ENCODE data around the gene ENDOV.

ENDOV gene

GRCh38 chr17:80414803-80415625, at the start of gene ENDOV:
Gene ENDOV, plus strand, starts transcription at chr17:80415167. Its CDS starts 28 bp downstream, at chr17:80415195.
- DNase-seq (ENCODE audit: low read depth, low spot score): peak; percentile 63
- Histone ChIP-seq H3K27ac (ENCODE audit: low read length) (no peak within 1 kb of the TSS), H3K4me3 (ENCODE audit: low read length) (peak within 1 kb of the TSS; percentile 92), H3K4me1 (ENCODE audit: control insufficient read depth, insufficient read depth, low read length) (no peaks in the 10 kb centered on the region), H3K27me3 (ENCODE audit: control insufficient read depth, insufficient read depth, low read length) (peaks cover 2% of the 10 kb centered on the region; the same call in 1 of the 2 replicates), H3K36me3 (ENCODE audit: control insufficient read depth, insufficient read depth, low read length) (no peaks in the 10 kb centered on the region; the same call in 1 of the 2 replicates), H3K9me3 (ENCODE audit: control insufficient read depth, insufficient read depth, low read length) (no peaks in the 10 kb centered on the region)
- WGBS (ENCODE audit: insufficient coverage, insufficient read length): no CpG with 5 or more reads among the region's 97 CpGs

GRCh38 chr17:80365983-80366382, 49.0 kb upstream of the ENDOV start:
- no peak overlapping the region for H3K27ac ChIP-seq (ENCODE audit: low read length)
- no CpG with 5 or more reads among the region's 11 CpGs for WGBS (ENCODE audit: insufficient coverage, insufficient read length)
- no peaks in the 10 kb centered on the region for H3K9me3 ChIP-seq (ENCODE audit: control insufficient read depth, insufficient read depth, low read length)
- H3K4me3 ChIP-seq (ENCODE audit: low read length): no peak overlapping the region
- peaks cover 25% of the 10 kb centered on the region; the same call in 1 of the 2 replicates for H3K36me3 ChIP-seq (ENCODE audit: control insufficient read depth, insufficient read depth, low read length)
- DNase-seq (ENCODE audit: low read depth, low spot score): no peak
- no peaks in the 10 kb centered on the region for H3K4me1 ChIP-seq (ENCODE audit: control insufficient read depth, insufficient read depth, low read length)
- H3K27me3 ChIP-seq (ENCODE audit: control insufficient read depth, insufficient read depth, low read length): no peaks in the 10 kb centered on the region

- Histone ChIP-seq H3K27ac (ENCODE audit: low read length) (no peak overlapping the region), H3K27me3 (ENCODE audit: control insufficient read depth, insufficient read depth, low read length) (no peaks in the 10 kb centered on the region), H3K9me3 (ENCODE audit: control insufficient read depth, insufficient read depth, low read length) (no peaks in the 10 kb centered on the region), H3K4me1 (ENCODE audit: control insufficient read depth, insufficient read depth, low read length) (no peaks in the 10 kb centered on the region), H3K4me3 (ENCODE audit: low read length) (no peak overlapping the region), H3K36me3 (ENCODE audit: control insufficient read depth, insufficient read depth, low read length) (peaks cover 24% of the 10 kb centered on the region)
- no CpG with 5 or more reads among the region's 17 CpGs for WGBS (ENCODE audit: insufficient coverage, insufficient read length)
- DNase-seq (ENCODE audit: low read depth, low spot score): no peak
Measured at GRCh38 chr17:80367503-80367902, 47.5 kb upstream of the ENDOV start.

- Histone ChIP-seq H3K36me3 (ENCODE audit: control insufficient read depth, insufficient read depth, low read length) (peaks cover 28% of the 10 kb centered on the region), H3K27me3 (ENCODE audit: control insufficient read depth, insufficient read depth, low read length) (no peaks in the 10 kb centered on the region), H3K9me3 (ENCODE audit: control insufficient read depth, insufficient read depth, low read length) (no peaks in the 10 kb centered on the region), H3K27ac (ENCODE audit: low read length) (no peak overlapping the region), H3K4me1 (ENCODE audit: control insufficient read depth, insufficient read depth, low read length) (no peaks in the 10 kb centered on the region), H3K4me3 (ENCODE audit: low read length) (no peak overlapping the region)
- no peak for DNase-seq (ENCODE audit: low read depth, low spot score)
- WGBS (ENCODE audit: insufficient coverage, insufficient read length): no CpG with 5 or more reads among the region's 5 CpGs
Measured at GRCh38 chr17:80371196-80371595, 43.8 kb upstream of the ENDOV start.

- Histone ChIP-seq H3K4me1 (ENCODE audit: control insufficient read depth, insufficient read depth, low read length) (no peaks in the 10 kb centered on the region), H3K27ac (ENCODE audit: low read length) (no peak overlapping the region), H3K4me3 (ENCODE audit: low read length) (no peak overlapping the region), H3K36me3 (ENCODE audit: control insufficient read depth, insufficient read depth, low read length) (peaks cover 35% of the 10 kb centered on the region), H3K27me3 (ENCODE audit: control insufficient read depth, insufficient read depth, low read length) (no peaks in the 10 kb centered on the region), H3K9me3 (ENCODE audit: control insufficient read depth, insufficient read depth, low read length) (no peaks in the 10 kb centered on the region)
- no CpG with 5 or more reads among the region's 11 CpGs for WGBS (ENCODE audit: insufficient coverage, insufficient read length)
- no peak for DNase-seq (ENCODE audit: low read depth, low spot score)
Measured at GRCh38 chr17:80372456-80372855, 42.5 kb upstream of the ENDOV start.

- H3K36me3 ChIP-seq (ENCODE audit: control insufficient read depth, insufficient read depth, low read length): peaks cover 37% of the 10 kb centered on the region
- no CpG with 5 or more reads among the region's 18 CpGs for WGBS (ENCODE audit: insufficient coverage, insufficient read length)
Measured at GRCh38 chr17:80372922-80373570, 41.9 kb upstream of the ENDOV start.

GRCh38 chr17:80374039-80374731, 40.8 kb upstream of the ENDOV start:
- no CpG with 5 or more reads among the region's 22 CpGs for WGBS (ENCODE audit: insufficient coverage, insufficient read length)
- Histone ChIP-seq H3K27me3 (ENCODE audit: control insufficient read depth, insufficient read depth, low read length) (no peaks in the 10 kb centered on the region), H3K36me3 (ENCODE audit: control insufficient read depth, insufficient read depth, low read length) (peaks cover 40% of the 10 kb centered on the region), H3K9me3 (ENCODE audit: control insufficient read depth, insufficient read depth, low read length) (no peaks in the 10 kb centered on the region), H3K4me3 (ENCODE audit: low read length) (no peak overlapping the region), H3K27ac (ENCODE audit: low read length) (no peak overlapping the region), H3K4me1 (ENCODE audit: control insufficient read depth, insufficient read depth, low read length) (no peaks in the 10 kb centered on the region)
- DNase-seq (ENCODE audit: low read depth, low spot score): no peak

More at GRCh38 chr17:80372922-80373570, 41.9 kb upstream of the ENDOV start:
- Histone ChIP-seq H3K4me3 (ENCODE audit: low read length) (no peak overlapping the region), H3K27ac (ENCODE audit: low read length) (no peak overlapping the region), H3K4me1 (ENCODE audit: control insufficient read depth, insufficient read depth, low read length) (no peaks in the 10 kb centered on the region), H3K9me3 (ENCODE audit: control insufficient read depth, insufficient read depth, low read length) (no peaks in the 10 kb centered on the region), H3K27me3 (ENCODE audit: control insufficient read depth, insufficient read depth, low read length) (no peaks in the 10 kb centered on the region)
- no peak for DNase-seq (ENCODE audit: low read depth, low spot score)

- no peaks in the 10 kb centered on the region for H3K27me3 ChIP-seq (ENCODE audit: control insufficient read depth, insufficient read depth, low read length)
- no peaks in the 10 kb centered on the region for H3K9me3 ChIP-seq (ENCODE audit: control insufficient read depth, insufficient read depth, low read length)
- no peak overlapping the region for H3K27ac ChIP-seq (ENCODE audit: low read length)
- no peaks in the 10 kb centered on the region for H3K4me1 ChIP-seq (ENCODE audit: control insufficient read depth, insufficient read depth, low read length)
- H3K36me3 ChIP-seq (ENCODE audit: control insufficient read depth, insufficient read depth, low read length): peaks cover 43% of the 10 kb centered on the region
- WGBS (ENCODE audit: insufficient coverage, insufficient read length): no CpG with 5 or more reads among the region's 14 CpGs
- DNase-seq (ENCODE audit: low read depth, low spot score): no peak
- H3K4me3 ChIP-seq (ENCODE audit: low read length): no peak overlapping the region
Measured at GRCh38 chr17:80374732-80375585, 40.0 kb upstream of the ENDOV start.

GRCh38 chr17:80376531-80376930, 38.4 kb upstream of the ENDOV start:
- Histone ChIP-seq H3K27ac (ENCODE audit: low read length) (no peak overlapping the region), H3K4me3 (ENCODE audit: low read length) (no peak overlapping the region), H3K36me3 (ENCODE audit: control insufficient read depth, insufficient read depth, low read length) (peaks cover 47% of the 10 kb centered on the region), H3K9me3 (ENCODE audit: control insufficient read depth, insufficient read depth, low read length) (no peaks in the 10 kb centered on the region), H3K27me3 (ENCODE audit: control insufficient read depth, insufficient read depth, low read length) (no peaks in the 10 kb centered on the region), H3K4me1 (ENCODE audit: control insufficient read depth, insufficient read depth, low read length) (no peaks in the 10 kb centered on the region)
- DNase-seq (ENCODE audit: low read depth, low spot score): no peak
- no CpG with 5 or more reads among the region's 4 CpGs for WGBS (ENCODE audit: insufficient coverage, insufficient read length)

- Histone ChIP-seq H3K9me3 (ENCODE audit: control insufficient read depth, insufficient read depth, low read length) (no peaks in the 10 kb centered on the region), H3K36me3 (ENCODE audit: control insufficient read depth, insufficient read depth, low read length) (peaks cover 47% of the 10 kb centered on the region), H3K4me3 (ENCODE audit: low read length) (no peak overlapping the region), H3K4me1 (ENCODE audit: control insufficient read depth, insufficient read depth, low read length) (no peaks in the 10 kb centered on the region), H3K27me3 (ENCODE audit: control insufficient read depth, insufficient read depth, low read length) (no peaks in the 10 kb centered on the region), H3K27ac (ENCODE audit: low read length) (no peak overlapping the region)
- no peak for DNase-seq (ENCODE audit: low read depth, low spot score)
- WGBS (ENCODE audit: insufficient coverage, insufficient read length): no CpG with 5 or more reads among the region's 9 CpGs
Measured at GRCh38 chr17:80377798-80378197, 37.2 kb upstream of the ENDOV start.

All from iPS DF 6.9 (cell line).